Transverse colon (tissue), 4 donors: ENCODE data around the gene DMXL2. TPM values are rescaled to one million over a fixed set of nuclear protein-coding genes. Genes with fewer than 3 reads are reported as not detected.
"Not testable (repeated sequence)": the region's sequence is repeated elsewhere in the genome, so short reads cannot be mapped to it uniquely, and the experiment has no call there.

Source experiments
- DNase-seq: peaks from one replicate; pipeline ENCODE4 v3.0.0-alpha.2; 2019
- H3K27ac ChIP-seq, 4 donors: fragments of 200-600 bp; sonication (generic); 2 replicates each; pipeline ENCODE4 v1.5.1; 2016 to 2018; ENCODE audit warnings: inconsistent platforms in 4 of 4
- H3K27me3 ChIP-seq: fragments of 200-600 bp; sonication (generic); 2 replicates; pipeline ENCODE4 v1.5.1; 2017; ENCODE audit warnings: inconsistent platforms
- H3K36me3 ChIP-seq, 4 donors: fragments of 200-600 bp; sonication (generic); 2 replicates each; pipeline ENCODE4 v1.5.1; 2017 to 2019; ENCODE audit warnings: inconsistent platforms in 4 of 4
- H3K4me1 ChIP-seq, 4 donors: fragments of 200-600 bp; sonication (generic); 2 replicates each; pipeline ENCODE4 v1.5.1; 2017 to 2020; ENCODE audit warnings: inconsistent platforms in 4 of 4
- H3K4me3 ChIP-seq, 4 donors: fragments of 200-600 bp; sonication (generic); 1 replicate in 1 of 4; 2 replicates in 3 of 4; pipeline versions ENCODE4 v1.5.1 to v1.6.1; 2017 to 2019; ENCODE audit warnings: inconsistent platforms in 4 of 4
- H3K9me3 ChIP-seq, 2 donors: fragments of 200-600 bp; sonication (generic); 2 replicates each; pipeline ENCODE4 v1.5.1; 2017 to 2019; ENCODE audit warnings: inconsistent platforms in 2 of 2
- CTCF ChIP-seq, 5 experiments: fragments of 200-600 bp in 3 of 5; fragments of 450-650 bp in 2 of 5; sonication (generic) in 3 of 5; IDR thresholded peaks; 1 replicate in 2 of 5; 2 replicates in 3 of 5; pipeline ENCODE4 v1.5.1; 2016 to 2017; ENCODE audit warnings: antibody characterized with exemption in 5 of 5, inconsistent platforms in 3 of 5, mild to moderate bottlenecking in 2 of 5, moderate library complexity in 1 of 5
- EP300 ChIP-seq: sonication (generic); formaldehyde crosslinking; IDR thresholded peaks from one replicate; pipeline ENCODE4 v1.6.1; 2017; ENCODE audit warnings: antibody characterized with exemption, low read depth
- POLR2A ChIP-seq: fragments of 450-650 bp; IDR thresholded peaks from one replicate; pipeline ENCODE4 v1.6.1; 2016; ENCODE audit warnings: antibody characterized with exemption, mild to moderate bottlenecking, moderate library complexity
- POLR2AphosphoS5 ChIP-seq, 3 donors: sonication (generic); formaldehyde crosslinking; IDR thresholded peaks; one replicate each; pipeline ENCODE4 v1.6.1; 2016; ENCODE audit warnings: antibody characterized with exemption in 3 of 3
- WGBS, 2 donors: methylation state at CpG; one replicate each; pipeline ENCODE4 v1.1.5; 2018; ENCODE audit warnings: low coverage in 1 of 2; 5-methylcytosine and 5-hydroxymethylcytosine counted together
- in situ Hi-C, 4 donors: fragments of 200-750 bp; cut with MboI; loops; one replicate each; pipeline versions ENCODE4 v1.15.0 to v1.15.1; 2017; ENCODE audit warnings: low sequenced_read_pairs in 3 of 4, low pct_ligation_motif_present in 1 of 4, low pct_unique_long_range_greater_than_20kb in 1 of 4
- intact Hi-C: fragments of 100-400 bp; cut with DNase I; formaldehyde crosslinking; loops from one replicate; pipeline ENCODE4 v1.15.1; 2023; ENCODE audit warnings: low total_unique reads
- total RNA-seq, 4 donors: library from RNA; depleted of rRNA; stranded (reverse); fragments of >200 nt; gene quantifications; one replicate each; pipeline ENCODE4 v1.1.0, GENCODE V29; 2016

Gene DMXL2
- total RNA-seq, 4 donors from 2014 or later = 35.8 to 75.9 (median 56.0) TPM

DNA sequence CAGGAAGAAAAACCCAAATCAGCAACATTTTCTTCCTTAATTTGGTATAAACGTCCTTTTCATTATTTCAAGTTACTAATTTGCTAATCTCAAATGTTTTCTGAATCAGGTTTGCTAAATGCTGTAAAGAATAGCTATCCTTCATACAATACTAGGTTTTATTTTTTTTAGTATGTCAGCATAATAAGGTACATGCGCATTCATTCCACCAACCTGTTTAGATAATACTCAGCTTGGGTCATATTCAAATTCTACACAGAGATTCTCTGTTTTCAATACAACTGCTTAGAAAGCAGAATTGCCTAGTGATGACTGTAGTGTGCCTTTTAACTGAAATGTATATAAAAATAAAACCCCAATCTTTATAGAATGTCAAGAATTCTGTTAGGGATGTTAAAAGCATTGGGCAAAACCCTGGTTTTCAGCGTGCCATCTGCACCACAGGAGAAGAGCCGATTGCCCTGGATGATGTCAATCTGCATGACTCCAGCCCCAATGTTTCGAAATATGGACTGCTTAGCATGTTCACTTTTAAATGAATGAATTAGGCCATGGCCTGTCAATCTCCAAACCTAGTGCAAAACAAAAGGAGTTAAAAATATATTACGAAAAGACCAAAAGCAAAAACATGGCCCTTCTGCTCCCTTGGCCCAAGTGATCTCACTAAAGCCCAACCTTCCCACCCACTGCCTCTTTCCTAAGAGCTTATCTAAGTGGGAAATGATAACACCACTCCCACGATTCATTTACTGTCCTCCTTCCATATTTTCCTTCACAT lies 173.8 kb downstream of the DMXL2 start:
- TF ChIP-seq CTCF (IDR thresholded peaks at IDR 0.05) (no peak), EP300 (no peak), POLR2A (no peak), POLR2AphosphoS5 (IDR thresholded peaks at IDR 0.05) (no peak)
- 84 to 90% methylated on average over 7 of the region's 7 CpGs for WGBS, 2 donors
- intact Hi-C loops (no loop called here), in situ Hi-C loops (no loop called here)
- H3K27me3 ChIP-seq = no peaks in the 10 kb centered on the region
- H3K36me3 ChIP-seq = peaks cover 0 to 34% (median 12%) of the 10 kb centered on the region in 4 donors
- H3K27ac ChIP-seq = no peak overlapping the region
- no peak for DNase-seq
- no peak overlapping the region for H3K4me3 ChIP-seq
- no peaks in the 10 kb centered on the region for H3K4me1 ChIP-seq
- no peaks in the 10 kb centered on the region for H3K9me3 ChIP-seq

- in situ Hi-C loops (no loop called here), intact Hi-C loops (no loop called here)
- no peak for TF ChIP-seq POLR2AphosphoS5 (IDR thresholded peaks at IDR 0.05)
- no peak for TF ChIP-seq POLR2A
- no peak for TF ChIP-seq CTCF (IDR thresholded peaks at IDR 0.05)
- TF ChIP-seq EP300 = no peak
- H3K36me3 ChIP-seq = peaks cover 0 to 33% (median 12%) of the 10 kb centered on the region in 4 donors
- DNase-seq = no peak
- H3K27me3 ChIP-seq = no peaks in the 10 kb centered on the region
- no peak overlapping the region for H3K4me3 ChIP-seq
- H3K9me3 ChIP-seq = no peaks in the 10 kb centered on the region
- no peak overlapping the region for H3K27ac ChIP-seq
- no peaks in the 10 kb centered on the region for H3K4me1 ChIP-seq
- 88 to 93% methylated on average over 2 to 4 of the region's 4 CpGs for WGBS, 2 donors
These were observed 174.5 kb downstream of the DMXL2 start for GRCh38 chr15:51447855-51448621.

GRCh38 chr15:51446029-51446744 lies 176.4 kb downstream of the DMXL2 start:
- H3K9me3 ChIP-seq, intact Hi-C loops, in situ Hi-C loops, H3K4me1 ChIP-seq, H3K27ac ChIP-seq, H3K27me3 ChIP-seq, DNase-seq, H3K4me3 ChIP-seq: not testable (repeated sequence)
- H3K36me3 ChIP-seq = peaks cover 0 to 24% (median 12%) of the 10 kb centered on the region in 4 donors
- 90 to 98% methylated on average over 4 to 5 of the region's 5 CpGs for WGBS, 2 donors

DNA sequence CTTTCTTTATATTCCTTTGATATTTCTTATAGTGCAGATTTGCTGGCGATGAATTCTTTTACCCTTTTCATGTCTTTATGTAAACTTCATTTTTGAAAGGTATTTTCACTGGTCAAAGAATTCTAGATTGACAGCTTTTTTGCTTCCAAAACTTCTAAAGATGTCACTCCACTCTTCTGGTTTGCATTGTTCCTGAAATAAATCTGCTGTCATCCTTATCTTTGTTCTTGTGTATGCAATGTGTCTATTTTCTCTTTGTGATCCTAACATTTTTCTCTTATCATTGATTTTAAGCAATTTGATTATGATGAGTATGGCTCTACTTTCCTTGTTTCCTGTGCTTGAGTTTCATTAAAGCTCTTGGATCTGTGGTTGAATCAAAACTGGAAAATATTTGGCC lies 177.8 kb downstream of the DMXL2 start:
- no peaks in the 10 kb centered on the region for H3K9me3 ChIP-seq
- H3K36me3 ChIP-seq = peaks cover 0 to 19% (median 9%) of the 10 kb centered on the region in 4 donors
- TF ChIP-seq EP300 (no peak), POLR2A (no peak), CTCF (IDR thresholded peaks at IDR 0.05) (no peak), POLR2AphosphoS5 (IDR thresholded peaks at IDR 0.05) (no peak)
- in situ Hi-C loops = no loop called here
- DNase-seq = no peak
- H3K4me3 ChIP-seq = no peak overlapping the region
- intact Hi-C loops = no loop called here
- no peaks in the 10 kb centered on the region for H3K4me1 ChIP-seq
- H3K27ac ChIP-seq = no peak overlapping the region
- no peaks in the 10 kb centered on the region for H3K27me3 ChIP-seq
- WGBS, 2 donors = 90 to 100% methylated on average over 1 of the region's 1 CpG
